Measurements from ENCODE around the gene FCGR3B.

DNA sequence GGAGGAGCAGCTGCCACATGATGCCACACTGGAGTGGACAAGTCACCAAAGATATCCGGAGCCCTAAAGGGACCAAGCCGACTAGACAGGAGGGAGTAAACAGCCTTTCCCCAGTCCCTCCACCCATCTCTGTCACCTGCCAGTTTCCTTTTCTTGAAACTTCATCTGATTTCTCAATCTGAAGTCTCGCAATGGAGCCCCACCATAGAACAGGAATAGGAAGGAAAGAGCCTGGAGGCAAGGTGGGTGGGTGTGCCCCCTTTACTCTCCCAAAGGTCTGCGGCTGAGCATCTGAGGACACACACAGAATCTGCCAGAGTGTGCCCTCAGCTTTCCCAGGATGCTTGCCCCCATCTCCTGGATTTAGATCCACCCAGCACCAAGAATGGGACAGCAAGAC, at the start of gene FCGR3B:
- TF ChIP-seq POLR2A (IDR thresholded peaks at IDR 0.05) (no peak), CTCF (IDR thresholded peaks at IDR 0.05) (no peak), POLR2AphosphoS5 (IDR thresholded peaks at IDR 0.05) (no peak), EP300 (IDR thresholded peaks at IDR 0.05) (no peak)

Data from stomach (tissue), 4 donors.